GM23338 (cell line): ENCODE data around the gene EMILIN3. TPM values are rescaled to one million over a fixed set of nuclear protein-coding genes. Genes with fewer than 3 reads are reported as not detected.

Experiments
- ATAC-seq: fragments of 200-7000 bp; cut with Tn5 transposase; 3 replicates; pipeline ENCODE4 v1.9.1; 2020
- DNase-seq: peaks from one replicate; pipeline ENCODE4 v3.0.0-alpha.2; 2015; ENCODE audit warnings: low spot score
- H2AFZ ChIP-seq: fragments of 200-600 bp; sonication (generic); 2 replicates; pipeline ENCODE4 v1.8.0; 2016; ENCODE audit warnings: antibody characterized with exemption, mild to moderate bottlenecking, moderate library complexity
- H3F3A ChIP-seq: fragments of 200-600 bp; sonication (generic); replicated peaks from 2 replicates; pipeline ENCODE4 v1.8.0; 2017; ENCODE audit warnings: antibody characterized with exemption, mixed run types, low read depth
- H3K27ac ChIP-seq: fragments of 200-600 bp; sonication (generic); 2 replicates; pipeline ENCODE4 v1.6.1; 2016; ENCODE audit warnings: low read depth
- H3K27me3 ChIP-seq: fragments of 200-600 bp; sonication (generic); 2 replicates; pipeline ENCODE4 v1.8.0; 2016; ENCODE audit warnings: mild to moderate bottlenecking, mixed run types, moderate library complexity; ENCODE audit not compliant: insufficient read depth
- H3K36me3 ChIP-seq: fragments of 200-600 bp; sonication (generic); 2 replicates; pipeline ENCODE4 v1.8.0; 2016; ENCODE audit warnings: mild to moderate bottlenecking; ENCODE audit not compliant: insufficient read depth
- H3K4me1 ChIP-seq: fragments of 200-600 bp; sonication (generic); 2 replicates; pipeline ENCODE4 v1.8.0; 2016; ENCODE audit warnings: mild to moderate bottlenecking, moderate library complexity; ENCODE audit not compliant: insufficient read depth
- H3K4me2 ChIP-seq: fragments of 200-600 bp; sonication (generic); 2 replicates; pipeline ENCODE4 v1.7.1; 2017; ENCODE audit warnings: mixed run types
- H3K4me3 ChIP-seq: fragments of 200-600 bp; sonication (generic); 2 replicates; pipeline ENCODE4 v1.6.1; 2016; ENCODE audit warnings: mixed run types
- H3K79me2 ChIP-seq: fragments of 200-600 bp; sonication (generic); replicated peaks from 2 replicates; pipeline ENCODE4 v1.8.0; 2017; ENCODE audit warnings: mild to moderate bottlenecking; ENCODE audit not compliant: insufficient read depth
- H3K9me2 ChIP-seq: fragments of 200-600 bp; sonication (generic); 2 replicates; pipeline ENCODE4 v1.8.0; 2017; ENCODE audit not compliant: insufficient read depth
- H4K20me1 ChIP-seq: fragments of 200-600 bp; sonication (generic); replicated peaks from 2 replicates; pipeline ENCODE4 v1.8.0; 2017; ENCODE audit warnings: mild to moderate bottlenecking; ENCODE audit not compliant: insufficient read depth
- H3K27ac Mint-ChIP-seq: 2 replicates; pipeline ENCODE4 v1.8.0; 2020; ENCODE audit warnings: inconsistent platforms, mild to moderate bottlenecking, moderate library complexity, mixed read lengths
- H3K27me3 Mint-ChIP-seq: 3 replicates; pipeline ENCODE4 v1.8.0; 2022; ENCODE audit warnings: low read depth, mild to moderate bottlenecking, moderate library complexity, mixed read lengths, inconsistent platforms; ENCODE audit not compliant: insufficient read depth, poor library complexity
- H3K36me3 Mint-ChIP-seq: 3 replicates; pipeline ENCODE4 v1.8.0; 2021; ENCODE audit warnings: low read depth, mild to moderate bottlenecking, inconsistent platforms, moderate library complexity, mixed read lengths
- H3K4me1 Mint-ChIP-seq: 3 replicates; pipeline ENCODE4 v1.8.0; 2020; ENCODE audit warnings: mild to moderate bottlenecking, inconsistent platforms, mixed read lengths
- H3K4me3 Mint-ChIP-seq: 3 replicates; pipeline ENCODE4 v1.8.0; 2021; ENCODE audit warnings: moderate library complexity, mild to moderate bottlenecking, inconsistent platforms, mixed read lengths
- H3K9me3 Mint-ChIP-seq: 3 replicates; pipeline ENCODE4 v1.8.0; 2020; ENCODE audit warnings: moderate library complexity, mild to moderate bottlenecking, inconsistent platforms, mixed read lengths
- CREB1 ChIP-seq: fragments of 250-450 bp; sonication (Bioruptor Pico); IDR thresholded peaks from 2 replicates; pipeline ENCODE4 v1.5.0; 2020; ENCODE audit warnings: low read depth, mild to moderate bottlenecking, moderate library complexity
- EZH2 ChIP-seq: fragments of 200-600 bp; sonication (generic); IDR thresholded peaks from one replicate; pipeline ENCODE4 v1.8.0; 2017; ENCODE audit warnings: antibody characterized with exemption, mild to moderate bottlenecking, low read depth; ENCODE audit not compliant: unreplicated experiment
- JUNB ChIP-seq: IDR thresholded peaks from one replicate; pipeline ENCODE4 v1.6.1; 2016; ENCODE audit warnings: antibody characterized with exemption; ENCODE audit not compliant: unreplicated experiment
- NANOG ChIP-seq: IDR thresholded peaks from 2 replicates; pipeline ENCODE4 v1.6.1; 2016; ENCODE audit warnings: antibody characterized with exemption, borderline replicate concordance
- ZNF114 ChIP-seq: fragments of 250-450 bp; sonication (Bioruptor Pico); IDR thresholded peaks from 2 replicates; pipeline ENCODE4 v1.5.0; 2020; ENCODE audit warnings: mild to moderate bottlenecking, moderate library complexity
- polyA plus RNA-seq: library from polyadenylated mRNA; unstranded; fragments of >200 nt; fragmentation: Nextera tagmentation; extraction: Ambion mirVana; gene quantifications from 2 replicates; pipeline ENCODE4 v1.2.1, GENCODE V29; 2016
- total RNA-seq: library from RNA; depleted of rRNA; stranded (reverse); fragments of >200 nt; shearing (Covaris generic); gene quantifications from 2 replicates; pipeline ENCODE4 v1.2.3, GENCODE V29; 2014

The EMILIN3 gene
- total and polyA plus RNA-seq, 2 experiments from 2014 or later: 0.53 to 6.6 TPM

DNA sequence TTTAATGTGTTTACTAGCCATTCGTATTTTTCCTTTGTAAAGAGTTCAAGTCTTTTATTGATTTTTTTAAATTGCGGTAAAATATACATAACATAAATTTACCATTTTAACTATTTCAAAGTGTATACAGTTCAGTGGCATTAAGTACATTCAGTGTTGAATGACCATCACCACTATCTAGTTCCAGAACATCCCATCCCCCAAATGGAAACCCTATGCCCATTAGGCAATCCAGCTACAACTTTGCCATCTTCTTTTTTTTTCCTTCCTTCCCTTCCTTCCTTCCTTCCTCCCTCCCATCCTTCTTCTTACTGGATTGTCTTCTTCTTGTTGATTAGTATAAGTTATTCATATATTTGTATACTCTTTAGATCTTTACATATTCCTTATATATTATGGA, 17.4 kb downstream of the EMILIN3 start:
- H3K4me1 Mint-ChIP-seq: peaks cover 4% of the 10 kb centered on the region; the same call in 2 of the 3 replicates
- TF ChIP-seq JUNB (no peak), EZH2 (no peak)
- Histone ChIP-seq H4K20me1 (no peaks in the 10 kb centered on the region; the same call in 1 of the 2 replicates), H3K79me2 (no peaks in the 10 kb centered on the region), H3K4me3 (no peak overlapping the region), H2AFZ (no peak overlapping the region), H3K4me2 (no peak overlapping the region), H3K27me3 (no peaks in the 10 kb centered on the region), H3F3A (no peaks in the 10 kb centered on the region), H3K36me3 (no peaks in the 10 kb centered on the region), H3K27ac (no peak overlapping the region), H3K4me1 (no peaks in the 10 kb centered on the region), H3K9me2 (no peaks in the 10 kb centered on the region)
- no peak for ATAC-seq
- H3K36me3 Mint-ChIP-seq: no peaks in the 10 kb centered on the region; the same call in 2 of the 3 replicates
- no peak overlapping the region for H3K27ac Mint-ChIP-seq
- no peak for DNase-seq
- H3K27me3 Mint-ChIP-seq: peaks cover under 1% of the 10 kb centered on the region
- no peaks in the 10 kb centered on the region; the same call in 2 of the 3 replicates for H3K9me3 Mint-ChIP-seq
- H3K4me3 Mint-ChIP-seq: no peak overlapping the region

DNA sequence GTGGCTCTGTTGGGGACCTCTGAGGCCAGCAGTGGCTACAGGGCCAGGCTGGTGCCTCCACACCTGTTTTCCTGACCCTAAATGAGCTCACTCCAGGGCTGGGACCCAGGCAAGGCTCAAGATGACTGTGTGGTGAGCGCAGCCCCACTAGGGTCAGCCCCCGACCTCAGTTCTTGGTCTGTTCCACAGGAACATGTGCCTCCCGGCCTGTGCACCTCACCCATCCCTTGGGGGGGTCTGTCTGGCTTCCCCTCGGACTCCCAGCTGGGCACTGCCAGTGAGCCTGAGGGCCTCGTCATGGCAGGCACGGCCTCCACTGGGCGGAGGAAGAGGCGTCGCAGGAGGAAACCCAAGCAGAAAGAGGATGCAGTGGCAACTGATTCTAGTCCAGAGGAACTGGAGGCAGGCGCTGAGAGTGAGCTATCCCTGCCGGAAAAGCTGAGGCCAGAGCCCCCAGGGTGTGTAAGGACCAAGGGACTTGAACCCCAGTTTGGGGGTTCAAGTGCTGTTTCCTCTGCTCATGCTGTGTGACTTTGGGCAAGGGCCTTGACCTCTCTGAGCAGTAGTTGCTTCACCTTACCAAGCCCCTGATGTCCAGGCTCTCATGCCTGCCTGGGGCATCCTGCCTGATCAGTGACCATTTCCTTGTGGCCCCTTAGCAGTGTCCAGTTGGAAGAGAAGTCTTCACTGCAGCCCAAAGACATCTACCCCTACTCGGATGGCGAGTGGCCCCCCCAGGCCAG, 18.0 kb downstream of the EMILIN3 start:
- ATAC-seq: no peak
- Histone ChIP-seq H3F3A (no peaks in the 10 kb centered on the region), H2AFZ (no peak overlapping the region), H3K4me3 (no peak overlapping the region), H3K4me2 (no peak overlapping the region), H4K20me1 (no peaks in the 10 kb centered on the region; the same call in 1 of the 2 replicates), H3K27ac (no peak overlapping the region), H3K79me2 (no peaks in the 10 kb centered on the region), H3K4me1 (no peaks in the 10 kb centered on the region), H3K9me2 (no peaks in the 10 kb centered on the region), H3K27me3 (no peaks in the 10 kb centered on the region), H3K36me3 (no peaks in the 10 kb centered on the region)
- peaks cover 4% of the 10 kb centered on the region; the same call in 2 of the 3 replicates for H3K4me1 Mint-ChIP-seq
- no peak for DNase-seq
- H3K27me3 Mint-ChIP-seq: peaks cover 6% of the 10 kb centered on the region
- no peak overlapping the region for H3K4me3 Mint-ChIP-seq
- H3K36me3 Mint-ChIP-seq: no peaks in the 10 kb centered on the region; the same call in 2 of the 3 replicates
- no peaks in the 10 kb centered on the region; the same call in 2 of the 3 replicates for H3K9me3 Mint-ChIP-seq
- no peak overlapping the region for H3K27ac Mint-ChIP-seq
- TF ChIP-seq NANOG (no peak), ZNF114 (CRISPR knock-in tag) (no peak)

GRCh38 chr20:41347523-41348429, 18.8 kb downstream of the EMILIN3 start:
- no peaks in the 10 kb centered on the region for H3K36me3 ChIP-seq
- TF ChIP-seq EZH2: no peak
- TF ChIP-seq CREB1 (CRISPR knock-in tag): no peak
- TF ChIP-seq NANOG: no peak
- no peak overlapping the region for H3K4me3 ChIP-seq
- Mint-ChIP-seq H3K4me1 (peaks cover 6% of the 10 kb centered on the region; the same call in 2 of the 3 replicates), H3K4me3 (no peak overlapping the region), H3K9me3 (no peaks in the 10 kb centered on the region; the same call in 2 of the 3 replicates), H3K27ac (no peak overlapping the region), H3K36me3 (no peaks in the 10 kb centered on the region; the same call in 2 of the 3 replicates), H3K27me3 (peaks cover 7% of the 10 kb centered on the region)
- H3K27ac ChIP-seq: no peak overlapping the region
- DNase-seq: no peak
- ATAC-seq: no peak
- no peak overlapping the region for H3K4me2 ChIP-seq
- no peaks in the 10 kb centered on the region for H3K79me2 ChIP-seq
- no peaks in the 10 kb centered on the region for H3K9me2 ChIP-seq
- no peak overlapping the region for H2AFZ ChIP-seq
- H3F3A ChIP-seq: no peaks in the 10 kb centered on the region
- no peaks in the 10 kb centered on the region for H3K27me3 ChIP-seq
- no peaks in the 10 kb centered on the region for H4K20me1 ChIP-seq
- no peaks in the 10 kb centered on the region for H3K4me1 ChIP-seq
